AG04450 (cell line): Measurements from ENCODE around the gene BCAR3. TPM values are rescaled to one million over a fixed set of nuclear protein-coding genes. Genes with fewer than 3 reads are reported as not detected.

Source experiments
- CTCF ChIA-PET: fragments of 300-600, 350-600 bp; formaldehyde crosslinking; extraction: SDS; loops from one replicate; lab custom pipeline; 2022; ENCODE audit warnings: antibody characterized with exemption, inconsistent platforms; lab: Charles Lee
- POLR2A ChIA-PET: fragments of 350-600 bp; formaldehyde crosslinking; extraction: SDS; loops from one replicate; lab custom pipeline; 2021; ENCODE audit warnings: antibody characterized with exemption, inconsistent platforms; lab: Yijun Ruan, JAX
- DNase-seq: peaks from one replicate; pipeline ENCODE4 v3.0.0-alpha.2; 2011; ENCODE audit warnings: low read depth, low spot score
- H3K27ac ChIP-seq: one replicate; pipeline ENCODE4 v1.5.1; 2012; ENCODE audit warnings: low read depth, low read length, control low read depth
- H3K27me3 ChIP-seq: one replicate; pipeline ENCODE4 v1.6.0; 2012; ENCODE audit warnings: low read length; ENCODE audit not compliant: control insufficient read depth, insufficient read depth
- H3K4me3 ChIP-seq: 2 replicates; pipeline ENCODE4 v1.5.1; 2011; ENCODE audit warnings: mild to moderate bottlenecking, low read depth, low read length, control low read depth
- H3K9me3 ChIP-seq: 2 replicates; pipeline ENCODE4 v1.5.1; 2012; ENCODE audit warnings: low read length; ENCODE audit not compliant: control insufficient read depth, insufficient read depth
- polyA plus RNA-seq: library from polyadenylated mRNA; depleted of rRNA; stranded (reverse); fragments of >200 nt; gene quantifications from 2 replicates; pipeline ENCODE4 v1.2.3, GENCODE V29; 2011
- TF ChIP-seq, protein P1 (sequence below): IDR thresholded peaks from 2 replicates; pipeline ENCODE4 v1.5.1; 2011; ENCODE audit warnings: low read depth, low read length, control low read depth, inconsistent platforms

Gene BCAR3
- polyA plus RNA-seq, 1 experiment, result 20.6 TPM

GRCh38 chr1:93692026-93692425, 10.4 kb upstream of the BCAR3 start:
- H3K27me3 ChIP-seq, result no peaks in the 10 kb centered on the region
- no peaks in the 10 kb centered on the region for H3K9me3 ChIP-seq
- TF ChIP-seq, protein P1, sequence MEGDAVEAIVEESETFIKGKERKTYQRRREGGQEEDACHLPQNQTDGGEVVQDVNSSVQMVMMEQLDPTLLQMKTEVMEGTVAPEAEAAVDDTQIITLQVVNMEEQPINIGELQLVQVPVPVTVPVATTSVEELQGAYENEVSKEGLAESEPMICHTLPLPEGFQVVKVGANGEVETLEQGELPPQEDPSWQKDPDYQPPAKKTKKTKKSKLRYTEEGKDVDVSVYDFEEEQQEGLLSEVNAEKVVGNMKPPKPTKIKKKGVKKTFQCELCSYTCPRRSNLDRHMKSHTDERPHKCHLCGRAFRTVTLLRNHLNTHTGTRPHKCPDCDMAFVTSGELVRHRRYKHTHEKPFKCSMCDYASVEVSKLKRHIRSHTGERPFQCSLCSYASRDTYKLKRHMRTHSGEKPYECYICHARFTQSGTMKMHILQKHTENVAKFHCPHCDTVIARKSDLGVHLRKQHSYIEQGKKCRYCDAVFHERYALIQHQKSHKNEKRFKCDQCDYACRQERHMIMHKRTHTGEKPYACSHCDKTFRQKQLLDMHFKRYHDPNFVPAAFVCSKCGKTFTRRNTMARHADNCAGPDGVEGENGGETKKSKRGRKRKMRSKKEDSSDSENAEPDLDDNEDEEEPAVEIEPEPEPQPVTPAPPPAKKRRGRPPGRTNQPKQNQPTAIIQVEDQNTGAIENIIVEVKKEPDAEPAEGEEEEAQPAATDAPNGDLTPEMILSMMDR, result no peak
- ChIA-PET CTCF (interaction anchor here (1.5 kb wide), 1 partner anchor 63 kb away, joined by 5 read pairs; no protein-coding TSS in a partner anchor), POLR2A (no interaction called here)
- H3K4me3 ChIP-seq, result no peak overlapping the region; the same call in 1 of the 2 replicates
- peak overlapping the region; percentile 34 for H3K27ac ChIP-seq
- no peak for DNase-seq

DNA sequence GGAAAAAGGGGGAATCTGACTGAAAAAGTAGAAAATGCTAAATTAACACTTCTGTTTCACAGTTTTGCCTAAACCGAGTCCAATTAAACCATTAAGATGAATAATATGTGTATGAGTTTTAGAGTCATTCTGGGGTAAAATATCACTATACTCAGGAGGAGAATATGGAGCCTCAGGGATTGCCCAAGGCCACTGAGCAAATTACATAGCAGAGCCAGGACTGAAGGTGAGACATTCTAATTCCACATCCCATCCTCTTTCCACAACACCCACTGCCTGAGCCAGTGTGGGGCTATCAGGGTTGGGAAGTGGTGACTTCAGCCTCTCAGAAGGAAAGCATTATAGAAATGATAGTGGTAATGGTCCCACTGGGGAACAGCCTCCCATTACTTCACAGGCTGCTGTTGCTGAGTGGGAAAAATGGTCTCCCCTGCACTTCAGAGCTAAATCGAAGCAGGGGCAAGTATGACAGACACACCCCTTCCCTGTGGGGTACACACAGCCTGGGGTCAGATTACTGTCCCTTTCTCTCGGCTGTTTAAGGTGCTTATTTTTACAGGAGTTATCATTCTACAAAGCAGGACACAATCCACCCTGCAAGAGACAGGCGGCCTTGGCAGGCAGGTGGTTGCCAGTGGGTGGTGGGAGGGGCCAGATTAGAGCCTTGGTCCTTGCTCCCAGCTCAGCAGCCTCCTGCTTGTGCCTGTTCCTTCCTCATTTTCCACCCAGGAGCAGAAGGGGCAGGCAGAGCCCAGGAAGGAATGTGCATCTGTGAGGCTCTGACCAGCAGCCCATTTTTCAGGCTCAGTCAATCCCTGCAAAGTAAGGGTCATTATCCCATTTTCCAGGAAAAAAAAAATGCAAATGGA, 9.5 kb upstream of the BCAR3 start:
- H3K9me3 ChIP-seq, result no peaks in the 10 kb centered on the region
- POLR2A ChIA-PET, result no interaction called here
- no peak overlapping the region for H3K27ac ChIP-seq
- no peak for DNase-seq
- no peaks in the 10 kb centered on the region for H3K27me3 ChIP-seq
- TF ChIP-seq, protein P1, result no peak
- CTCF ChIA-PET, result interaction anchor here (0.6 to 1.5 kb wide), 2 partner anchors 62 to 110 kb away, joined by 5 read pairs; no protein-coding TSS in a partner anchor
- H3K4me3 ChIP-seq, result no peak overlapping the region

DNA sequence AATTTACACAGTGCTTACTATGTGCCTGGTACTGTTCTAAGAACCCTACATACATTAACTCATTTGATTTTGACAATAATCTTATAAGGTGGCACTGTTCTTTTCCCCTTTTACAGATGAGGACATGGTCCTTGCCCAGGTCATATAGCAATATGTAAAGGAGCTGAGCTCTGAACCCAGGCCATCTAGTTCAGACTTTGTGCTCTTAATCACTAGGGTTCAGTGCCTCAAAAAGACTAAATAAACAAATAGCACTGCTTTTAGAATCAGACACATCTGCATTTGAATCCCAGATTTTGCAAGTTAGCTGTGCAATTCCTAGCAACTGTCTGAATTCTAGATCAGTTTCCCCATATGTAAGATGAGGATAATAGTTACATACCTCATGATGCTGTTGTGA, 8.7 kb upstream of the BCAR3 start:
- no peaks in the 10 kb centered on the region for H3K27me3 ChIP-seq
- POLR2A ChIA-PET, result no interaction called here
- no peaks in the 10 kb centered on the region for H3K9me3 ChIP-seq
- CTCF ChIA-PET, result interaction anchor here (0.6 kb wide), 1 partner anchor 110 kb away, joined by 3 read pairs; no protein-coding TSS in a partner anchor
- no peak for DNase-seq
- H3K27ac ChIP-seq, result no peak overlapping the region
- TF ChIP-seq, protein P1, result no peak
- H3K4me3 ChIP-seq, result no peak overlapping the region

GRCh38 chr1:93689521-93690223, 8.0 kb upstream of the BCAR3 start:
- Histone ChIP-seq H3K9me3 (no peaks in the 10 kb centered on the region), H3K4me3 (no peak overlapping the region), H3K27ac (no peak overlapping the region), H3K27me3 (no peaks in the 10 kb centered on the region)
- POLR2A ChIA-PET, result no interaction called here
- CTCF ChIA-PET, result interaction anchor here (0.6 to 2.8 kb wide), 4 partner anchors 110 to 385 kb away, joined by 3 to 8 read pairs (median 4); no protein-coding TSS in a partner anchor
- TF ChIP-seq, protein P1, result no peak
- DNase-seq, result no peak
